Small intestine (tissue), 7 donors: Measurements from ENCODE around the gene GANC. TPM values are rescaled to one million over a fixed set of nuclear protein-coding genes. Genes with fewer than 3 reads are reported as not detected.
A peak's percentile ranks its signal among the peaks of the same experiment; 100 is the strongest.

ENCODE experiments used
- DNase-seq, 2 donors: peaks; one replicate each; pipeline versions ENCODE4 v3.0.0 to v3.0.0-alpha.2; 2013
- FAIRE-seq: peaks from 2 replicates; lab custom pipeline; 2012; peaks lifted over from hg19 to GRCh38; lab: Jason Lieb, UNC
- H3K27ac ChIP-seq, 3 donors: one replicate each; pipeline ENCODE4 v1.5.1; 2013; ENCODE audit warnings: low read length in 2 of 3, mild to moderate bottlenecking in 2 of 3, control low read depth in 1 of 3, inconsistent platforms in 1 of 3, low read depth in 1 of 3, moderate library complexity in 1 of 3
- H3K27me3 ChIP-seq, 3 donors: one replicate each; pipeline ENCODE4 v1.6.1; 2013; ENCODE audit warnings: low read length in 3 of 3, inconsistent platforms in 1 of 3; ENCODE audit not compliant: control insufficient read depth in 3 of 3, insufficient read depth in 3 of 3
- H3K36me3 ChIP-seq, 3 donors: one replicate each; pipeline ENCODE4 v1.6.1; 2013; ENCODE audit warnings: low read length in 3 of 3, inconsistent platforms in 1 of 3, low read depth in 1 of 3, mild to moderate bottlenecking in 1 of 3, moderate library complexity in 1 of 3; ENCODE audit not compliant: control insufficient read depth in 3 of 3, insufficient read depth in 2 of 3
- H3K4me1 ChIP-seq, 3 donors: one replicate each; pipeline ENCODE4 v1.6.1; 2013; ENCODE audit warnings: low read length in 2 of 3, inconsistent platforms in 1 of 3, low read depth in 1 of 3, mild to moderate bottlenecking in 1 of 3, moderate library complexity in 1 of 3; ENCODE audit not compliant: control insufficient read depth in 3 of 3, insufficient read depth in 2 of 3
- H3K4me3 ChIP-seq, 3 donors: one replicate each; pipeline ENCODE4 v1.5.1; 2013; ENCODE audit warnings: low read length in 3 of 3, control low read depth in 1 of 3, inconsistent platforms in 1 of 3, low read depth in 1 of 3, mild to moderate bottlenecking in 1 of 3, moderate library complexity in 1 of 3
- H3K9me3 ChIP-seq, 2 donors: one replicate each; pipeline ENCODE4 v1.6.1; 2013; ENCODE audit warnings: low read depth in 1 of 2, low read length in 1 of 2; ENCODE audit not compliant: control insufficient read depth in 2 of 2, insufficient read depth in 1 of 2
- WGBS, 3 donors: extraction: QIAGEN DNeasy Blood & Tissue Kit; methylation state at CpG; one replicate each; pipeline ENCODE4 v1.1.7; 2013; 5-methylcytosine and 5-hydroxymethylcytosine counted together
- polyA plus RNA-seq, 4 donors: library from polyadenylated mRNA; stranded (reverse) in 3 of 4; unstranded in 1 of 4; fragments of 200-250 nt in 3 of 4; fragments of 120-200 nt in 1 of 4; gene quantifications; one replicate each; pipeline versions ENCODE4 v1.2.1 to v1.2.3, GENCODE V29; 2013
- donor health status: healthy with polysubstance abuse.
- donor health status: control.
- donor health status: control.
- donor health status: Bipolar disorder and iron deficiency.
- donor health status: healthy.

GANC gene
- polyA plus RNA-seq, 4 donors: 5.1 to 25.8 (median 11.1) TPM

- FAIRE-seq: no peak
- no peaks in the 10 kb centered on the region for H3K27me3 ChIP-seq
Observed at GRCh38 chr15:42394106-42394505, 121.1 kb downstream of the GANC start.

GRCh38 chr15:42395838-42396237 is 122.8 kb downstream of the GANC start:
- Histone ChIP-seq H3K27me3 (no peaks in the 10 kb centered on the region), H3K4me3 (no peak overlapping the region), H3K36me3 (peaks cover 0 to 25% (median 0%) of the 10 kb centered on the region in 3 donors), H3K27ac (peak overlapping the region in 1 of 3 donors; percentile 81), H3K9me3 (no peaks in the 10 kb centered on the region), H3K4me1 (peaks cover 0 to 51% (median 4%) of the 10 kb centered on the region in 3 donors)
- FAIRE-seq (no peak), DNase-seq (peak; percentile 27 to 68)
- 14 to 48% (median 45%) methylated on average over 1 of the region's 1 CpG for WGBS, 3 donors

More at GRCh38 chr15:42394106-42394505, 121.1 kb downstream of the GANC start:
- WGBS, 3 donors: 53 to 68% (median 63%) methylated on average over 13 of the region's 13 CpGs
- Histone ChIP-seq H3K36me3 (peaks cover 0 to 15% (median 0%) of the 10 kb centered on the region in 3 donors), H3K4me1 (peaks cover 0 to 51% (median 4%) of the 10 kb centered on the region in 3 donors), H3K4me3 (peak overlapping the region in 1 of 3 donors; percentile 12), H3K9me3 (no peaks in the 10 kb centered on the region), H3K27ac (peak overlapping the region in 1 of 3 donors; percentile 81)
- DNase-seq: peak in 1 of 2 donors; percentile 75

GRCh38 chr15:42401544-42402454 is 128.8 kb downstream of the GANC start:
- peaks cover 0 to 27% (median 0%) of the 10 kb centered on the region in 3 donors for H3K4me1 ChIP-seq
- peaks cover 0 to 62% (median 0%) of the 10 kb centered on the region in 3 donors for H3K36me3 ChIP-seq
- H3K9me3 ChIP-seq: no peaks in the 10 kb centered on the region
- no peaks in the 10 kb centered on the region for H3K27me3 ChIP-seq
- H3K4me3 ChIP-seq: no peak overlapping the region
- FAIRE-seq: no peak
- DNase-seq: no peak
- 79 to 92% (median 85%) methylated on average over 24 of the region's 24 CpGs for WGBS, 3 donors
- H3K27ac ChIP-seq: no peak overlapping the region

GRCh38 chr15:42402455-42403205 is 129.6 kb downstream of the GANC start:
- WGBS, 3 donors: 87 to 93% (median 90%) methylated on average over 15 of the region's 15 CpGs
- no peak for FAIRE-seq
- no peak overlapping the region for H3K27ac ChIP-seq

GRCh38 chr15:42403389-42403788 is 130.4 kb downstream of the GANC start:
- FAIRE-seq (no peak), DNase-seq (no peak)
- Histone ChIP-seq H3K4me1 (peaks cover 0 to 38% (median 0%) of the 10 kb centered on the region in 3 donors), H3K27ac (peak overlapping the region in 1 of 3 donors; percentile 90), H3K4me3 (no peak overlapping the region), H3K27me3 (no peaks in the 10 kb centered on the region), H3K9me3 (no peaks in the 10 kb centered on the region), H3K36me3 (peaks cover 0 to 56% (median 0%) of the 10 kb centered on the region in 3 donors)
- WGBS, 3 donors: 89 to 94% (median 92%) methylated on average over 7 of the region's 7 CpGs

More at GRCh38 chr15:42402455-42403205, 129.6 kb downstream of the GANC start:
- no peak for DNase-seq
- Histone ChIP-seq H3K4me3 (no peak overlapping the region), H3K27me3 (no peaks in the 10 kb centered on the region), H3K36me3 (peaks cover 0 to 56% (median 0%) of the 10 kb centered on the region in 3 donors), H3K4me1 (peaks cover 0 to 30% (median 0%) of the 10 kb centered on the region in 3 donors), H3K9me3 (no peaks in the 10 kb centered on the region)

- Histone ChIP-seq H3K4me1 (peaks cover 0 to 39% (median 0%) of the 10 kb centered on the region in 3 donors), H3K36me3 (peaks cover 0 to 64% (median 0%) of the 10 kb centered on the region in 3 donors), H3K27me3 (no peaks in the 10 kb centered on the region), H3K4me3 (peak overlapping the region in 1 of 3 donors; percentile 40), H3K9me3 (no peaks in the 10 kb centered on the region), H3K27ac (peak overlapping the region in 1 of 3 donors; percentile 90)
- WGBS, 3 donors: 82 to 88% (median 85%) methylated on average over 11 to 12 of the region's 12 CpGs
- FAIRE-seq (no peak), DNase-seq (peak in 1 of 2 donors; percentile 87)
Observed at GRCh38 chr15:42404461-42405235, 131.6 kb downstream of the GANC start.

- Histone ChIP-seq H3K4me3 (peak overlapping the region in 1 of 3 donors; percentile 40), H3K4me1 (peaks cover 0 to 39% (median 0%) of the 10 kb centered on the region in 3 donors), H3K27me3 (no peaks in the 10 kb centered on the region), H3K36me3 (peaks cover 0 to 71% (median 2%) of the 10 kb centered on the region in 3 donors), H3K9me3 (no peaks in the 10 kb centered on the region), H3K27ac (peak overlapping the region in 1 of 3 donors; percentile 90)
- no peak for FAIRE-seq
- peak; percentile 38 to 61 for DNase-seq
- WGBS, 3 donors: 69 to 84% (median 73%) methylated on average over 6 of the region's 6 CpGs
Observed at GRCh38 chr15:42405863-42406482, 133.0 kb downstream of the GANC start.
